K562 (cell line): ENCODE measurements around the gene APEX1.

Source experiments
- FOSL1 ChIP-seq: fragments of 200-800 bp; sonication (Bioruptor generic); conservative IDR thresholded peaks from 2 replicates; pipeline ENCODE4 v1.6.1; 2016; ENCODE audit warnings: missing genetic modification characterization, missing compliant biosample characterization
- MAX ChIP-seq: sonication (generic); formaldehyde crosslinking; IDR thresholded peaks from 2 replicates; pipeline ENCODE4 v1.9.0; 2022; ENCODE audit warnings: mild to moderate bottlenecking, missing genetic modification reagents
- PYGO2 ChIP-seq: fragments of 450-650 bp; IDR thresholded peaks from 2 replicates; pipeline ENCODE4 v1.6.1; 2016; ENCODE audit warnings: mild to moderate bottlenecking, missing genetic modification characterization, moderate library complexity, missing compliant biosample characterization
- SIN3B ChIP-seq: fragments of 450-650 bp; IDR thresholded peaks from 2 replicates; pipeline ENCODE4 v1.6.1; 2017; ENCODE audit warnings: low read depth, mild to moderate bottlenecking, moderate library complexity
- TAF1 ChIP-seq: IDR thresholded peaks from 2 replicates; pipeline ENCODE4 v1.6.1; 2011; ENCODE audit warnings: mild to moderate bottlenecking, low read length, moderate library complexity; ENCODE audit not compliant: insufficient read depth, control insufficient read depth, severe bottlenecking; ENCODE audit errors: extremely low read depth
- TEAD2 ChIP-seq: fragments of 450-650 bp; IDR thresholded peaks from 2 replicates; pipeline ENCODE4 v1.6.1; 2016; ENCODE audit warnings: missing genetic modification characterization, control low read depth, missing compliant biosample characterization
- TF ChIP-seq, protein P1 (sequence below), 3 experiments: IDR thresholded peaks in 2 of 3; conservative IDR thresholded peaks in 1 of 3; 2 replicates each; pipeline ENCODE4 v1.5.1; 2011 to 2012; ENCODE audit warnings: low read length in 3 of 3, mild to moderate bottlenecking in 3 of 3, control low read depth in 2 of 3, improper control_type of control experiment in 1 of 3, inconsistent platforms in 1 of 3, low read depth in 1 of 3, mixed read lengths in 1 of 3, moderate library complexity in 1 of 3; ENCODE audit not compliant: insufficient read depth in 2 of 3

GRCh38 chr14:20424851-20425250 is 30.2 kb upstream of the APEX1 start:
- TF ChIP-seq SIN3B: no peak
- TF ChIP-seq, protein P1, sequence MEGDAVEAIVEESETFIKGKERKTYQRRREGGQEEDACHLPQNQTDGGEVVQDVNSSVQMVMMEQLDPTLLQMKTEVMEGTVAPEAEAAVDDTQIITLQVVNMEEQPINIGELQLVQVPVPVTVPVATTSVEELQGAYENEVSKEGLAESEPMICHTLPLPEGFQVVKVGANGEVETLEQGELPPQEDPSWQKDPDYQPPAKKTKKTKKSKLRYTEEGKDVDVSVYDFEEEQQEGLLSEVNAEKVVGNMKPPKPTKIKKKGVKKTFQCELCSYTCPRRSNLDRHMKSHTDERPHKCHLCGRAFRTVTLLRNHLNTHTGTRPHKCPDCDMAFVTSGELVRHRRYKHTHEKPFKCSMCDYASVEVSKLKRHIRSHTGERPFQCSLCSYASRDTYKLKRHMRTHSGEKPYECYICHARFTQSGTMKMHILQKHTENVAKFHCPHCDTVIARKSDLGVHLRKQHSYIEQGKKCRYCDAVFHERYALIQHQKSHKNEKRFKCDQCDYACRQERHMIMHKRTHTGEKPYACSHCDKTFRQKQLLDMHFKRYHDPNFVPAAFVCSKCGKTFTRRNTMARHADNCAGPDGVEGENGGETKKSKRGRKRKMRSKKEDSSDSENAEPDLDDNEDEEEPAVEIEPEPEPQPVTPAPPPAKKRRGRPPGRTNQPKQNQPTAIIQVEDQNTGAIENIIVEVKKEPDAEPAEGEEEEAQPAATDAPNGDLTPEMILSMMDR (IDR thresholded peaks at IDR 0.05 in 2 of 3, conservative IDR thresholded peaks at IDR 0.05 in 1 of 3; ENCODE audit: insufficient read depth in 2 of 3, low read depth in 1 of 3, low read length in 3 of 3): no peak
- TF ChIP-seq TAF1: no peak
- no peak for TF ChIP-seq MAX
- TF ChIP-seq FOSL1 (tag): no peak
- no peak for TF ChIP-seq PYGO2 (tag)
- TF ChIP-seq TEAD2: no peak
